NCI-H1417 (cell line): ENCODE results near the gene PHF2.

ENCODE experiments used
- DNase-seq, 3 experiments: peaks; one replicate each; lab custom pipeline; 2025; lab: John Stamatoyannopoulos, UW

The PHF2 gene

GRCh38 chr9:93652604-93653592 is 76.5 kb downstream of the PHF2 start:
- DNase-seq: no peak

GRCh38 chr9:93653760-93654159 is 77.4 kb downstream of the PHF2 start:
- DNase-seq: no peak

- DNase-seq: no peak
Measured at GRCh38 chr9:93654351-93654961, 78.1 kb downstream of the PHF2 start.

GRCh38 chr9:93655621-93656425 is 79.4 kb downstream of the PHF2 start:
- no peak for DNase-seq

GRCh38 chr9:93656426-93657239 is 80.2 kb downstream of the PHF2 start:
- DNase-seq: no peak

- no peak for DNase-seq
Measured at GRCh38 chr9:93657331-93658111, 81.1 kb downstream of the PHF2 start.

- DNase-seq: no peak
Measured at GRCh38 chr9:93658184-93658925, 82.0 kb downstream of the PHF2 start.

GRCh38 chr9:93659044-93659836 is 82.9 kb downstream of the PHF2 start:
- DNase-seq: no peak

GRCh38 chr9:93659837-93660177 is 83.4 kb downstream of the PHF2 start:
- no peak for DNase-seq

GRCh38 chr9:93660352-93661046 is 84.1 kb downstream of the PHF2 start:
- no peak for DNase-seq

- no peak for DNase-seq
Measured at GRCh38 chr9:93661591-93661990, 85.2 kb downstream of the PHF2 start.

- no peak for DNase-seq
Measured at GRCh38 chr9:93662016-93662638, 85.7 kb downstream of the PHF2 start.

- no peak for DNase-seq
Measured at GRCh38 chr9:93662952-93663572, 86.7 kb downstream of the PHF2 start.

GRCh38 chr9:93663877-93664548 is 87.6 kb downstream of the PHF2 start:
- DNase-seq: no peak

- DNase-seq: no peak
Measured at GRCh38 chr9:93664549-93665120, 88.3 kb downstream of the PHF2 start.

GRCh38 chr9:93665128-93665636 is 88.8 kb downstream of the PHF2 start:
- DNase-seq: no peak
